Activated B cell treated with CpG ODN at 0.5 μM for 24 hours (primary cell): ENCODE measurements around the gene NAA30. TPM values are rescaled to one million over a fixed set of nuclear protein-coding genes. Genes with fewer than 3 reads are reported as not detected.
"Not testable (repeated sequence)": the region's sequence is repeated elsewhere in the genome, so short reads cannot be mapped to it uniquely, and the experiment has no call there.

Source experiments
- ATAC-seq: fragments of 200-7000 bp; cut with Tn5 transposase; one replicate; pipeline ENCODE4 v1.10.0; 2021; ENCODE audit warnings: low read depth, mild to moderate bottlenecking, moderate library complexity
- CTCF ChIA-PET: fragments of 350-600 bp; sonication (Branson Sonifier 250); formaldehyde crosslinking; loops from one replicate; lab custom pipeline; 2021; ENCODE audit warnings: antibody characterized with exemption; lab: Charles Lee
- POLR2A ChIA-PET: fragments of 350-600 bp; sonication (Branson Sonifier 250); formaldehyde crosslinking; loops from one replicate; lab custom pipeline; 2021; ENCODE audit warnings: antibody characterized with exemption; lab: Charles Lee
- DNase-seq: peaks from one replicate; pipeline ENCODE4 v3.0.0; 2022
- H3K27ac Mint-ChIP-seq: one replicate; pipeline ENCODE4 v1.8.0; 2020; ENCODE audit warnings: mixed read lengths
- H3K27me3 Mint-ChIP-seq: one replicate; pipeline ENCODE4 v1.8.0; 2021; ENCODE audit warnings: mixed read lengths
- H3K36me3 Mint-ChIP-seq: one replicate; pipeline ENCODE4 v1.8.0; 2021; ENCODE audit warnings: low read depth, mixed read lengths
- H3K4me1 Mint-ChIP-seq: one replicate; pipeline ENCODE4 v1.8.0; 2021; ENCODE audit warnings: mixed read lengths
- H3K4me3 Mint-ChIP-seq: one replicate; pipeline ENCODE4 v1.8.0; 2020; ENCODE audit warnings: mild to moderate bottlenecking, mixed read lengths
- H3K9me3 Mint-ChIP-seq: one replicate; pipeline ENCODE4 v1.8.0; 2020; ENCODE audit warnings: mixed read lengths
- intact Hi-C: fragments of 100-400 bp; cut with micrococcal nuclease; formaldehyde crosslinking; loops from one replicate; pipeline ENCODE4 v1.15.1; 2024
- total RNA-seq: library from RNA; stranded (reverse); gene quantifications from 2 replicates; pipeline ENCODE4 v1.2.3, GENCODE V29; 2022
- TF ChIP-seq, protein P1 (sequence below): fragments of 200-600 bp; IDR thresholded peaks from one replicate; pipeline ENCODE4 v1.8.0; 2022; ENCODE audit warnings: antibody characterized with exemption, mild to moderate bottlenecking

NAA30 gene
- total RNA-seq, 1 donor from 2014 or later: 14.6 TPM

DNA sequence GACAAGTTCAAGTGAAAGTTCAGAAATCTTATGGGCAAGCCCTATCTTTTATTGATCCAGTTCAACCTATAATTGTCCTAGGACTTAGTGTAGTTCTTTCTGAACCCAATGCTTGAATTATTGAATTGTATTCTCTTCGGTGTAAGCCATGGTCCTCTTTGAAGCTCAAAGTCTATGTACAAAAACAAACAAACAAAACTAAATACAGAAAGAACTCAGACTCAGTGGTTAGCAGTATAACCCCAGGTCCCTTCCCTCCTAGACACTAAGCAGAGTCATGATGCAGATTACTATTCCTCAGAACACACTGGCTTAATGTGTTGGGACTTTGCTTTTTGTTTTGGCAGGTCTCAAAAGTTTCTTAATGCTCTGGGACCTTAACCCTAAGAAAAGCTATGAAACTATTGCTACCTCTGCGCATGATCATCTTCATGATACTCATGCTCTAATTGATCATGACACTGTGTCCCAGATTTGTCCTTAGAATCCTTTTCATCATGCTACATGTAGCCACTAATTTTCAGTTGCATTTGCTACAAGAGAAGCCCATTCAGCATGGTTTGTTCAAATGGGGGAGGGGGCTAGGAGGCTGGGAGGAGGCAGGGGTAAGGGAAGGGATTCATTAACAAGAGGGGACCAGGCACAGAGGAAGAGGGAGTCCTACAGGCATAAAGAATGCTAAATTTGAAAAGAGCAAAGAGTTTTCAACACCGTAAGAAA is 35.1 kb upstream of the NAA30 start:
- H3K4me1 Mint-ChIP-seq: no peaks in the 10 kb centered on the region
- H3K36me3 Mint-ChIP-seq: no peaks in the 10 kb centered on the region
- H3K4me3 Mint-ChIP-seq: no peak overlapping the region
- CTCF ChIA-PET: no interaction called here
- POLR2A ChIA-PET: no interaction called here
- DNase-seq (no peak), ATAC-seq (no peak)
- intact Hi-C loops: no loop called here
- H3K27me3 Mint-ChIP-seq: peaks cover 19% of the 10 kb centered on the region
- H3K27ac Mint-ChIP-seq: no peak overlapping the region
- TF ChIP-seq, protein P1, sequence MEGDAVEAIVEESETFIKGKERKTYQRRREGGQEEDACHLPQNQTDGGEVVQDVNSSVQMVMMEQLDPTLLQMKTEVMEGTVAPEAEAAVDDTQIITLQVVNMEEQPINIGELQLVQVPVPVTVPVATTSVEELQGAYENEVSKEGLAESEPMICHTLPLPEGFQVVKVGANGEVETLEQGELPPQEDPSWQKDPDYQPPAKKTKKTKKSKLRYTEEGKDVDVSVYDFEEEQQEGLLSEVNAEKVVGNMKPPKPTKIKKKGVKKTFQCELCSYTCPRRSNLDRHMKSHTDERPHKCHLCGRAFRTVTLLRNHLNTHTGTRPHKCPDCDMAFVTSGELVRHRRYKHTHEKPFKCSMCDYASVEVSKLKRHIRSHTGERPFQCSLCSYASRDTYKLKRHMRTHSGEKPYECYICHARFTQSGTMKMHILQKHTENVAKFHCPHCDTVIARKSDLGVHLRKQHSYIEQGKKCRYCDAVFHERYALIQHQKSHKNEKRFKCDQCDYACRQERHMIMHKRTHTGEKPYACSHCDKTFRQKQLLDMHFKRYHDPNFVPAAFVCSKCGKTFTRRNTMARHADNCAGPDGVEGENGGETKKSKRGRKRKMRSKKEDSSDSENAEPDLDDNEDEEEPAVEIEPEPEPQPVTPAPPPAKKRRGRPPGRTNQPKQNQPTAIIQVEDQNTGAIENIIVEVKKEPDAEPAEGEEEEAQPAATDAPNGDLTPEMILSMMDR: no peak
- no peaks in the 10 kb centered on the region for H3K9me3 Mint-ChIP-seq

DNA sequence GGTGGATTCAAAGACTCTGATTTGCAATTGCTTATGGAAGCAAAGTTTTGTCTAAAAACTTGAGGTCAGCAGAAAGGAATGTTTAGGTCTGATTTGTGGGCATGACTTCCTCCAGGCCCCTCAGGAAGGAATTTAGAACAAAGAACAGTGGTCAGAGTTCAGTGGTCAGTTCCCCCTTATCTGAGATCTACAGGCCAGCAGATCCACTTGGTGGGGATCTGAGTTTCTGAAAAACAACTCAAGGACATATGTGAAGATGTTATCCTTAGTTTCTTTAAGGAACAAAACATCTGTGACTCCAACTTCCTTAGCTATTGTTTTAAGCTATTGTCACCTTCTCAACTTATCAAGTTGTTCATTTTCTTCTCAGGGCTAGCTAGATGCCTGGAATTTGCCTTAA is 28.0 kb upstream of the NAA30 start:
- H3K4me3 Mint-ChIP-seq: no peak overlapping the region
- ATAC-seq (no peak), DNase-seq (no peak)
- no peak overlapping the region for H3K27ac Mint-ChIP-seq
- CTCF ChIA-PET: no interaction called here
- no peaks in the 10 kb centered on the region for H3K36me3 Mint-ChIP-seq
- H3K4me1 Mint-ChIP-seq: no peaks in the 10 kb centered on the region
- peaks cover 23% of the 10 kb centered on the region for H3K27me3 Mint-ChIP-seq
- intact Hi-C loops: loop anchor here (5.0 kb wide), 1 partner anchor 440 kb away; no protein-coding TSS in a partner anchor
- POLR2A ChIA-PET: no interaction called here
- no peaks in the 10 kb centered on the region for H3K9me3 Mint-ChIP-seq
- TF ChIP-seq, protein P1: no peak

DNA sequence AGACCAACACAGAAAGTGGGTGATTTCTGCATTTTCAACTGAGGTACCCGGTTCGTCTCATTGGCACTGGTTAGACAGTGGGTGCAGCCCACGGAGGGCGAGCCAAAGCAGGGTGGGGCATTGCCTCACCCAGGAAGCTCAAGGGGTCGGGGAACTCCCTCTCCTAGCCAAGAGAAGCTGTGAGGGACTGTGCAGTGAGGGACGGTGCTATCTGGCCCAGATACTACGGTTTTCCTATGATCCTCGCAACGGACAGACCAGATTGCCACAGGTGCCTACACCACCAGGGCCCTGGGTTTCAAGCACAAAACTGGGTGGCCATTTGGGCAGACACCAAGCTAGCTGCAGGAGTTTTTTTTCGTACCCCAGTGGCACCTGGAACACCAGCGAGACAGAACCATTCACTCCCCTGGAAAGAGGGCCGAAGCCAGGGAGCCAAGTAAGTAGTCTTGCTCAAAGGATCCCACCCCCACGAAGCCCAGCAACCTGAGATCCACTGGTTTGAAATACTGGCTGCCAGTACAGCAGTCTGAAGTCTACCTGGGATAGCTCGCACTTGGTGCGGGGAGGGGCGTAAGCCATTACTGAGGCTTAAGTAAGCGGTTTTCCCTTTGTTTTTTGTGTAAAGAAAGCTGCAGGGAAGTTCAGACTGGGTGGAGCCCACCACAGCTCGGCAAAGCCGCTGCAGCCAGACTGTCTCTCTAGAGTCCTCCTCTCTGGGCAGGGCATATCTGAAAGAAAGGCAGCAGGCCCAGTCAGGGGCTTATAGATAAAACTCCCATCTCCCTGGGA is 25.5 kb upstream of the NAA30 start:
- TF ChIP-seq, protein P1: no peak
- no peak overlapping the region for H3K4me3 Mint-ChIP-seq
- peaks cover 21% of the 10 kb centered on the region for H3K27me3 Mint-ChIP-seq
- DNase-seq (no peak), ATAC-seq (no peak)
- peaks cover 1% of the 10 kb centered on the region for H3K9me3 Mint-ChIP-seq
- no peak overlapping the region for H3K27ac Mint-ChIP-seq
- no peaks in the 10 kb centered on the region for H3K36me3 Mint-ChIP-seq
- POLR2A ChIA-PET: no interaction called here
- CTCF ChIA-PET: no interaction called here
- H3K4me1 Mint-ChIP-seq: no peaks in the 10 kb centered on the region
- intact Hi-C loops: loop anchor here (5.0 kb wide), 1 partner anchor 437 kb away; no protein-coding TSS in a partner anchor

DNA sequence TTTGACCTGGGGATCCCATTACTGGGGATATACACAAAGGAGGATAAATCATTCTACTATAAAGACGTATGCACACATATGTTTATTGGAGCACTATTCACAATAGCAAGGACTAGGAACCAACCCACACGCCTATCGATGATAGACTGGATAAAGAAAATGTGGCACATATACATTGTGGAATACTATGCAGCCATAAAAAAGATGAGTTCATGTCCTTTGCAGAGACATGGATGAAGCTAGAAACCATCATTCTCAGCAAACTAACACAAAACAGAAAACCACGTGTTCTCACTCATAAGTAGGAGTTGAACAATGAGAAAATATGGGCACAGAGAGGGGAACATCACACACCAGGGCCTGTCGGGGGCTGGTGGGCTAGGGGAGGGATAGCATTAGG is 20.2 kb upstream of the NAA30 start:
- H3K36me3 Mint-ChIP-seq, DNase-seq, ATAC-seq, POLR2A ChIA-PET, H3K9me3 Mint-ChIP-seq, H3K4me3 Mint-ChIP-seq, H3K27ac Mint-ChIP-seq, CTCF ChIA-PET, intact Hi-C loops, H3K4me1 Mint-ChIP-seq: not testable (repeated sequence)
- H3K27me3 Mint-ChIP-seq: peaks cover 19% of the 10 kb centered on the region

DNA sequence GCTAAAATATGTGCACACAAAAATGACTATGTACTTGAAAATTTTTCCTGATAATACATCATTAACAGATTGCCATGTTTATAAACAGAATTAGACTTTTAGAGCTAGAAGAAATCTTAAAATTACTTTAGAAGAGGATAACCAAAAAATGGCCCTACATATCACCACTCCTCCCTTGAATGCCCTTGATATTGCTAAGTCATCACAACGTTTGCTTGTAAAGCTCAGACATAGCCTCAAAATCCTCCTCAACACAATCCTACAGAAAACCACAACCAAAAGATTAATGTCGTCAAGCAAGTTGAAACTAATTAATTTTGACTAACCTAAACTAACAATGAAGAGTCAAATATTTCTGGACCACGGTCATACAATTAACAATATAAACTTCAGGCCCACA is 19.4 kb upstream of the NAA30 start:
- ATAC-seq: no peak
- peaks cover 6% of the 10 kb centered on the region for H3K9me3 Mint-ChIP-seq
- H3K4me3 Mint-ChIP-seq: no peak overlapping the region
- intact Hi-C loops: no loop called here
- H3K36me3 Mint-ChIP-seq: no peaks in the 10 kb centered on the region
- ChIA-PET POLR2A (no interaction called here), CTCF (no interaction called here)
- TF ChIP-seq, protein P1: no peak
- no peak overlapping the region for H3K27ac Mint-ChIP-seq
- H3K4me1 Mint-ChIP-seq: no peaks in the 10 kb centered on the region
- H3K27me3 Mint-ChIP-seq: peaks cover 11% of the 10 kb centered on the region
- no peak for DNase-seq
